HUES6 (cell line): Measurements from ENCODE around the gene SCMH1.

Source experiments
- H3K27ac ChIP-seq: 2 replicates; pipeline ENCODE4 v1.7.0; 2013; ENCODE audit warnings: low read depth, mild to moderate bottlenecking, low read length, inconsistent platforms
- H3K27me3 ChIP-seq: 2 replicates; pipeline ENCODE4 v1.6.1; 2013; ENCODE audit warnings: low read length; ENCODE audit not compliant: control insufficient read depth, insufficient read depth
- H3K36me3 ChIP-seq: 2 replicates; pipeline ENCODE4 v1.6.1; 2013; ENCODE audit warnings: low read length; ENCODE audit not compliant: control insufficient read depth, insufficient read depth
- H3K4me1 ChIP-seq: 2 replicates; pipeline ENCODE4 v1.6.1; 2013; ENCODE audit warnings: low read length; ENCODE audit not compliant: control insufficient read depth, insufficient read depth
- H3K4me3 ChIP-seq: 2 replicates; pipeline ENCODE4 v1.5.1; 2013; ENCODE audit warnings: low read depth, low read length
- H3K9ac ChIP-seq: one replicate; pipeline ENCODE4 v1.6.1; 2013; ENCODE audit warnings: mild to moderate bottlenecking, low read length
- H3K9me3 ChIP-seq: 2 replicates; pipeline ENCODE4 v1.6.1; 2013; ENCODE audit warnings: low read depth, low read length; ENCODE audit not compliant: control insufficient read depth, insufficient read depth

Gene SCMH1

DNA sequence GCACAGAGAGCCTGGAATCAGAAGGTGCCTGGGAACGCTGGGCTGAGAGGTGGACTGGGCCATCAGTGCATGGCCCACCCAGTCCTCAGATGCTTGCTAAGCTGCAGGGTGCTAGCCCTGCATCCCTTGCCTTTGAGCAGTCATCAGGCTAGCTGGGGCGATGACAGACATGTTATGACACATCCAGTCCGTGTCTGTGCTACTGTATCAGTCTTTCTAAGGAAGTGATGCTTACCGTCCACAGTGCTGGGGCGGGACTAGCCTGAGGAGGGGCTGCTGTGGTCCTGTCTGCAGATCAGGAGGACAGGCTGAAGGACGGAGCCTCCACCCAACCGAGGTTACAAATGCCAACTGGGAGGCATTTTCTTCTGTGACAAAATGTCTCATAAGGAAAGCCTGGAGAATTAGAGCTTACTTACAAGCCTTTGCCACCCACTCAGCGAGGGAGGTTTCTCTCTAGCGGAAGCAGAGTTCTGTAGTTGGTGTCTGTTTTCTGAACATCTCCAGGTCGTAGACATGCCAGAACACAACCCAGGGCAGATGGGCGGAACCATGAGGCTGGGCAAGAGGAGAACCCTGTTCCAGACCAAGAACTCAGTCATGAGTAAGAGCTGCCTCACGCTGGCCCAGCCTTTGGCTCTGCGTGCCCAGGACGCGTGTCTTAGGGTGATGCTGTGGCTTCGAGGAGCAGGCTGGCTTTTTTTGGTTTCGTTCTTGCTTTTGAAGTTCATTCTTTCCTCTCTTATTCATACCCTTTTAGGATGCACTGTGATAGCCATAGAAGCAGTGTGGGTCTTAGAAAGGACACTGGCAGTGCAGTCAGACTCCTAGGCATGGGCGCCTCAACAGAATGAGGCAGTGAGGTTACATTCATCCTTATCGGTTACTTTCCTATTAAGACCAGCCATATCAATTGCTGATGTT, 234.9 kb downstream of the SCMH1 start:
- Histone ChIP-seq H3K27me3 (no peaks in the 10 kb centered on the region), H3K4me3 (no peak overlapping the region), H3K36me3 (peaks cover 100% of the 10 kb centered on the region), H3K9me3 (no peaks in the 10 kb centered on the region), H3K4me1 (no peaks in the 10 kb centered on the region), H3K27ac (no peak overlapping the region), H3K9ac (no peak overlapping the region)

DNA sequence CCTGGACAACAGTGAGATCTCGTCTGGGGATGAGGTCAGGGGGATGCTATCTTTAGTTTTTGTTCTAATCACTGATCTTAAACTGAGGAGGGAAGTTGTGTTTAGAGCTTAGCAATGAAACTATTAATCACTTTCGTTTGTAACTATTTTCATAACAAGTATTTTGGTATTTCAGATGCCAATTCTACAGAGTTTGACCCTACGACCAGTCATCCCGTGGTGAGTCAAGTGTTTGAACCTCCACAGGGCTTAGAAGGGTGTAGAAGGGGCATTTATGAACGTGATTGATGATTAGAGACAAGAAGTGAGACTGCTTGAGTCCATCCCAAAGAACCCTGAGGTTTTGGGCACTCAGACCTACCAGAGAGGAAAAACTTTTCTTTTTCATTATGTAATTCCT, 236.2 kb downstream of the SCMH1 start:
- Histone ChIP-seq H3K27me3 (no peaks in the 10 kb centered on the region), H3K9ac (no peak overlapping the region), H3K36me3 (peaks cover 100% of the 10 kb centered on the region), H3K27ac (no peak overlapping the region), H3K9me3 (no peaks in the 10 kb centered on the region), H3K4me1 (no peaks in the 10 kb centered on the region), H3K4me3 (no peak overlapping the region)

DNA sequence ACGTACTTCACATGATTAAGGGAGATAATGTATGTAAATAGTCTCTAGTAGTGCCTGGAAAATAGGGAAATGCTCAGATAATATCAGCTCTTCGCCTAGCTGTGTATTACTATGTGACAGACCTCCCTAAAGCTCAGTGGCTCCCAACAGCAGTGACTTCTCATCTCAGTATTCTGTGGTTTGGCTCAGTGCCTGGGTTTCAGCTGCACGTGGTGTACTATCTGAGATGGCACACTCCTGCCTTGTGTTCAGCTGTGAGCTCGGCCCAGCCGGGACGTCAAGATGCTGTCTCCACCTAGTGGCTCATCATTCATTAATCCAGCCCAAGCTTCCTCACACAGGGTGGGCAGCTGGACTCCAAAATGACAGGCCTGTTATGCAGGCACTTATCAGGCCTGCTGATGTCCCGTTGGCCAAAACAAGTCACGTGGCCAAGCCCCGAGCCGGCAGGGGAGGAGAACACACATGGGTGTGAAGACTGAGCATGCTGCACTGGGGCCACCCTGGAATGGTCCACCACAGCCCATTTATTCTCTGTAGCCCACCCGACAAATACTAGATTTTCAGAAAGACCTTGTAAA, 238.4 kb downstream of the SCMH1 start:
- Histone ChIP-seq H3K36me3 (peaks cover 97% of the 10 kb centered on the region), H3K4me1 (no peaks in the 10 kb centered on the region), H3K4me3 (no peak overlapping the region), H3K9ac (no peak overlapping the region), H3K27ac (no peak overlapping the region), H3K9me3 (no peaks in the 10 kb centered on the region), H3K27me3 (no peaks in the 10 kb centered on the region)

DNA sequence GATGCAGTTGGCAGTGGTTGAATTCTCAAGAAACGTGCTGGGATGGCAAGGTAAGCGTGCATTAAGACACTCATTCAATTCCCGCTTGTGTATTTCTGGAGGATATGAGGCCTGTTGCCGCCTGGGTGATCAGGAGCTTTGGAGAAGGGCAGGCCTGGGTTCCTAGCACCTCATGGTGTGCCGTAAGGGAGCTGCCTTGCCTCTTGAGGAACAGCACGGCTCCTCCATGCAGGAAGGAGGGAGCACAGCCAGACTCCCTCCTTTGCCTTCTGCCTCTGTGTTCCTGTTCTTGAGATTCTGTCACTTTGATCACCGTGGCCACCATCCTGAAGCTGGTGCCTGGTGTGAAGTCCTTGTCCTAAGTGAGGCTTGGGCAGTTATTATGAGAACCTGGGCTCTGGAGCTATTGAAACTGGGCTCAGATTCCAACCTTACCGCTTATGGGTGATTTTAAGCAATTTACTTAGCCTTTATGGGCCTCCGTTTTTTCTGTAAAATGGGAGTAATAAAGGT, 238.9 kb downstream of the SCMH1 start:
- no peaks in the 10 kb centered on the region for H3K9me3 ChIP-seq
- H3K36me3 ChIP-seq, result peaks cover 97% of the 10 kb centered on the region
- no peaks in the 10 kb centered on the region for H3K4me1 ChIP-seq
- no peak overlapping the region for H3K9ac ChIP-seq
- H3K27me3 ChIP-seq, result no peaks in the 10 kb centered on the region
- H3K27ac ChIP-seq, result no peak overlapping the region
- H3K4me3 ChIP-seq, result no peak overlapping the region

DNA sequence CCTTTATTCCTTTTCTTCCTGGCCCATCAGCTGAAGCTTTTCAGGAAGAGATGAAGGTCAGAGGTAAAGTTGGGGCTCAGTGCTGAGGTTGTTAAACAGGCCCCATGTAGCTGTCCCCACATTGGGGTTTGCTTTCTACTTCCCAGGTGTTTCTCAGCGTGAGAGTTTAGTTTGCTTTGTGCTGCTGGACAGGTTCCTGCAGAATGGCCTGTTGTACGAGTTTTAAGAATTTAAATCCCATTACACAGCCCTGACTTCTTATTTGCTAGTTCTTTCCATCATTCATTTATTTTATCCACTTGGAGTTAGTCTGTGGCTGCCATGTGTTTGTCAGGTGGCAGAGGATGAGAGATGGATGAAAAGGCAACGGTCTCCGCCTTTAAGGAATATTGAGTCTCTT, 243.4 kb downstream of the SCMH1 start:
- Histone ChIP-seq H3K36me3 (peaks cover 97% of the 10 kb centered on the region), H3K4me1 (no peaks in the 10 kb centered on the region), H3K27ac (no peak overlapping the region), H3K9ac (no peak overlapping the region), H3K9me3 (no peaks in the 10 kb centered on the region), H3K27me3 (no peaks in the 10 kb centered on the region), H3K4me3 (no peak overlapping the region)

DNA sequence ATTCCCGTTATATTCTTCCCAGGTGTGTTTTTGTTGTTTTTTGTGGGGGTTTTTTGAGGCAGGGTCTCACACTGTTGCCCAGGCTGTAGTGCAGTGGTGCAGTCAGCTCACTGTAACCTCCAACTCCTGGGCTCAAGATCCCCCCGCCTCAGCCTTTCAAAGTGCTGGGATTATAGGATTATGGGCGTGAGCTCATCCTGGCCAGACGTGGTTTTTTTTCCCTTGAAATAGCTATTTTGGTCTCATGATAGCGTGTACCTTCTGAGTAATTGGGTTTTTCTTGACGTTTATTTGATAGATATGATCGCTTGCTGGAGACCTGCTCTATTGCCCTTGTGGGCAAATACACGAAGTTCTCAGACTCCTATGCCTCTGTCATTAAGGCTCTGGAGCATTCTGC, 245.0 kb downstream of the SCMH1 start:
- Histone ChIP-seq H3K9ac (no peak overlapping the region), H3K9me3 (no peaks in the 10 kb centered on the region), H3K36me3 (peaks cover 96% of the 10 kb centered on the region), H3K4me3 (no peak overlapping the region), H3K27ac (no peak overlapping the region), H3K4me1 (no peaks in the 10 kb centered on the region), H3K27me3 (no peaks in the 10 kb centered on the region)

DNA sequence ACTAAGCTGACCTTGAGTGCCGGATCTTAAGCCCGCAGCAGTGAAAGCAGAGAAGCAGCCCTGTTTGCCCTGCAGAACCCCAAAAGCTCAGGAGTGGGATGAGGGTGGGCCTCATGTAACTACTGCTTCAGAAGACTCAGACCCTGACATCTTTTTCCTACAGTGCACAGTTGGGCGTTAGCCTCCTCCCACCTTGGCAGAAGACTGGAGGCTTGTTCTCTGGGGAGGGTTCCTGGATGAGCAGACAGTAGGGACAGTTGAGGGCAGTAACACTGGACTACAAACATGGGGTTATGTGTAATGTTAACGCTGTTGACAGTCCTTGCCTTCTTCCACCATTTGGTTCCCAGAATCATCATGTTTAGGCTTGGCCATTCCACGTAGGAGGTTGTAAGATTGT, 253.0 kb downstream of the SCMH1 start:
- Histone ChIP-seq H3K9ac (no peak overlapping the region), H3K4me1 (no peaks in the 10 kb centered on the region), H3K9me3 (no peaks in the 10 kb centered on the region), H3K27ac (no peak overlapping the region), H3K27me3 (no peaks in the 10 kb centered on the region), H3K36me3 (peaks cover 99% of the 10 kb centered on the region), H3K4me3 (no peak overlapping the region)

DNA sequence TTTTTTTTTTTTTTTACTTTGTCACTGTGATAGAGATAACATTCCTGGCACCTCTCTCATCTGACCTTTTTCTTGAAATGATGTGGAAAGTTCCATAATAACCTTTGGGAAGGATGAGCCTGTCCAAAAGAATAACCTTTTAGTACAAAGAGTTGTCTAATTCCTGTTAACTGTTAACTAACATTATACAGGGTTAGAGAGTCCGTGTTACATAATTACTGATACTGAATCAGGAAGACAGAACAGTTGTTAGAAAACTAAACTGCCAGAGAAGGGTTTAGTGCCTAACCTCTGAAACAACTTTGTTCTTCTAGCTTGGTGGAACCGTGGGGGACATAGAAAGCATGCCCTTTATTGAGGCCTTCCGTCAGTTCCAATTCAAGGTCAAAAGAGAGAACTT, 253.8 kb downstream of the SCMH1 start:
- Histone ChIP-seq H3K4me3 (no peak overlapping the region), H3K36me3 (peaks cover 99% of the 10 kb centered on the region), H3K9me3 (no peaks in the 10 kb centered on the region), H3K27ac (no peak overlapping the region), H3K27me3 (no peaks in the 10 kb centered on the region), H3K4me1 (no peaks in the 10 kb centered on the region), H3K9ac (no peak overlapping the region)

DNA sequence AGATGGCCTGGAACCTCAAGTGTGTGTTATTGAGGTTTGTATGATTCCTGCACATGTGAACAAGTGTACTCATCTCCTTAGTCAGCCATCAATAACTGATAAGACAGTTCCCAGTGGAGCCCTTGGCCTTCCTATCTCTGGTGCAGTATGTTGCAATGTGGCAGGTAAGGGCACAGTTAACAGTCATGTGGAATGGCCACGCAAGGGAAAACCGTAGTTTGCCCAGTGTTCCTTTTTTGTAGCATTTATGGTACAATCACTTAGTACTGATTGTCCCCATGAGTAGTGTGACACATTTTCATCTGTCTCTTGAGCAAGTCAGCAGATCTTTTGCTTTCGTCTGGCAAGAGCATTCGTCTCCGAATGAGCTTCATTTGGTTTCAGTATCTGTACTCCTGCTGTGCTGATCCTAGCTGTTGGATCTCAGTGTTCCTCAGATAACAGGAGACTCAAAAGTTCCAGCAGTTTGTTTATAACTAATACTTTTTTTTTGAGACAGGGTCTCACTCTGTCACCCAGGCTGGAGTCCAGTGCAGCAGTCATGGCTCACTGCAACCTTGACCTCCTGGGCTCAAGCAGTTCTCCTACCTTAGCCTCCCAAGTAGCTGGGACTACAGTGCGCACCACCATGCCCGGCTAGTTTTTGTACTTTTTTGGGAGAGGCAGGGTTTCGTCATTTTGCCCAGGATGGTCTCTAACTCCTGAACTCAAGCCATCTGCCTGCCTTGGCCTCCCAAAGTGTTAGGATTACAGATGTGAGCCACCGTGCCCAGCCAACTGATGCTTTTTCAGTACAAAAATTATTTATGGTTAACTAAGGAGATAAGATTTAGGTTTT, 254.4 kb downstream of the SCMH1 start:
- Histone ChIP-seq H3K27ac (no peak overlapping the region), H3K9me3 (no peaks in the 10 kb centered on the region), H3K36me3 (peaks cover 97% of the 10 kb centered on the region), H3K9ac (no peak overlapping the region), H3K4me1 (no peaks in the 10 kb centered on the region), H3K27me3 (no peaks in the 10 kb centered on the region), H3K4me3 (no peak overlapping the region)

DNA sequence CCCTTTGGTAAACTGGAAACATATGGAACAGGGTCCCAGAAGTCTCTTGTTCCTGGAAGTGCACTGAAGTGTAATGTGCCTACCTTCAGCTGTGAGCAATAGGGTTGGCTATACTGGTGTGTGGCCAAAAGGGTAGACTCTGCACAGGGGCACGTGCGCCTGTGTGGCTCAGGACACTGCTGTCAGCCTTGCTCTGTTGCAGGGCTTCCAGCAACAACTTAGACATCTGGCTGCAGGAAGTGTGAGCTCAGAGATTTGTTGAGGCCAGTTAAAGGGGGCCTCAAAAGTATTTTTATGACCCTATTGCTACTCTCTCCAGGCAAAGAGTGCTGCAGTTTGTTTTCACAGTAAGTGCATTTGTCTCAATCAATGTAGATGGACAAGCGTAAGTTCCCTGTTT, 255.2 kb downstream of the SCMH1 start:
- H3K4me1 ChIP-seq, result peaks cover under 1% of the 10 kb centered on the region; the same call in 1 of the 2 replicates
- no peaks in the 10 kb centered on the region for H3K9me3 ChIP-seq
- H3K27me3 ChIP-seq, result no peaks in the 10 kb centered on the region
- H3K9ac ChIP-seq, result no peak overlapping the region
- H3K27ac ChIP-seq, result no peak overlapping the region
- H3K36me3 ChIP-seq, result peaks cover 90% of the 10 kb centered on the region
- no peak overlapping the region for H3K4me3 ChIP-seq
